H9 (cell line): Measurements from ENCODE around the gene RARB. TPM values are rescaled to one million over a fixed set of nuclear protein-coding genes. Genes with fewer than 3 reads are reported as not detected.

Experiments
- DNase-seq: peaks from one replicate; pipeline ENCODE4 v3.0.0-alpha.2; 2017
- H2AFZ ChIP-seq: one replicate; pipeline ENCODE4 v1.6.1; 2013; ENCODE audit warnings: mild to moderate bottlenecking, low read length, control low read depth, moderate library complexity
- H2AK5ac ChIP-seq: 2 replicates; pipeline ENCODE4 v1.6.1; 2013; ENCODE audit warnings: low read length, control low read depth, mixed read lengths; ENCODE audit not compliant: insufficient read length
- H2BK120ac ChIP-seq: one replicate; pipeline ENCODE4 v1.6.1; 2013; ENCODE audit warnings: low read depth, mild to moderate bottlenecking, low read length, control low read depth, inconsistent platforms; ENCODE audit not compliant: poor library complexity, severe bottlenecking
- H2BK12ac ChIP-seq: 2 replicates; pipeline ENCODE4 v1.6.1; 2013; ENCODE audit warnings: low read length, control low read depth, mixed read lengths, low read depth; ENCODE audit not compliant: insufficient read length
- H2BK15ac ChIP-seq: 2 replicates; pipeline ENCODE4 v1.6.1; 2013; ENCODE audit warnings: low read depth, low read length, control low read depth
- H2BK20ac ChIP-seq: one replicate; pipeline ENCODE4 v1.6.1; 2013; ENCODE audit warnings: low read depth, mild to moderate bottlenecking, low read length, control low read depth, inconsistent platforms; ENCODE audit not compliant: poor library complexity, severe bottlenecking
- H2BK5ac ChIP-seq: 2 replicates; pipeline ENCODE4 v1.6.1; 2013; ENCODE audit warnings: low read length, control low read depth, mixed read lengths; ENCODE audit not compliant: insufficient read length
- H3K14ac ChIP-seq: 2 replicates; pipeline ENCODE4 v1.6.1; 2013; ENCODE audit warnings: low read length, control low read depth; ENCODE audit not compliant: insufficient read depth
- H3K18ac ChIP-seq: 2 replicates; pipeline ENCODE4 v1.6.1; 2013; ENCODE audit warnings: low read depth, mild to moderate bottlenecking, mixed read lengths, low read length, control low read depth; ENCODE audit not compliant: insufficient read length
- H3K23ac ChIP-seq: 2 replicates; pipeline ENCODE4 v1.6.1; 2013; ENCODE audit warnings: low read length, control low read depth, mixed read lengths, low read depth; ENCODE audit not compliant: insufficient read length
- H3K23me2 ChIP-seq: 2 replicates; pipeline ENCODE4 v1.6.1; 2013; ENCODE audit warnings: low read depth, mild to moderate bottlenecking, mixed read lengths, low read length, control low read depth; ENCODE audit not compliant: insufficient read length, poor library complexity, severe bottlenecking
- H3K27ac ChIP-seq: 2 replicates; pipeline ENCODE4 v1.5.1; 2013; ENCODE audit warnings: low read length, control low read depth, mixed read lengths, low read depth; ENCODE audit not compliant: insufficient read length
- H3K27me3 ChIP-seq: 2 replicates; pipeline ENCODE4 v1.6.1; 2013; ENCODE audit warnings: low read length, control low read depth, inconsistent platforms; ENCODE audit not compliant: insufficient read depth
- H3K4ac ChIP-seq: 2 replicates; pipeline ENCODE4 v1.6.1; 2013; ENCODE audit warnings: low read depth, mild to moderate bottlenecking, control low read depth, inconsistent platforms, low read length, moderate library complexity
- H3K4me1 ChIP-seq: 2 replicates; pipeline ENCODE4 v1.6.1; 2013; ENCODE audit warnings: low read length, control low read depth, inconsistent platforms; ENCODE audit not compliant: insufficient read depth
- H3K4me2 ChIP-seq: 2 replicates; pipeline ENCODE4 v1.6.1; 2013; ENCODE audit warnings: low read length, control low read depth, mixed read lengths; ENCODE audit not compliant: insufficient read length, insufficient read depth
- H3K56ac ChIP-seq: 2 replicates; pipeline ENCODE4 v1.6.1; 2013; ENCODE audit warnings: low read depth, mild to moderate bottlenecking, mixed read lengths, low read length, control low read depth; ENCODE audit not compliant: insufficient read length
- H3K79me1 ChIP-seq: 2 replicates; pipeline ENCODE4 v1.6.1; 2013; ENCODE audit warnings: low read depth, mild to moderate bottlenecking, moderate library complexity, low read length, control low read depth, inconsistent platforms; ENCODE audit not compliant: insufficient read depth, poor library complexity, severe bottlenecking
- H3K79me2 ChIP-seq: 2 replicates; pipeline ENCODE4 v1.6.1; 2013; ENCODE audit warnings: low read length, control low read depth, inconsistent platforms; ENCODE audit not compliant: insufficient read depth
- H3K9ac ChIP-seq: 2 replicates; pipeline ENCODE4 v1.6.1; 2013; ENCODE audit warnings: low read length, control low read depth, mixed read lengths; ENCODE audit not compliant: insufficient read length; ENCODE audit errors: extremely low read depth
- H3K9me3 ChIP-seq: one replicate; pipeline ENCODE4 v1.6.1; 2013; ENCODE audit warnings: low read depth, low read length, inconsistent platforms; ENCODE audit not compliant: control insufficient read depth
- H3T11ph ChIP-seq: one replicate; pipeline ENCODE4 v1.6.1; 2013; ENCODE audit warnings: mild to moderate bottlenecking, low read length, control low read depth, inconsistent platforms
- H4K20me1 ChIP-seq: one replicate; pipeline ENCODE4 v1.6.1; 2013; ENCODE audit not compliant: control insufficient read depth, insufficient read length, insufficient read depth
- H4K5ac ChIP-seq: 2 replicates; pipeline ENCODE4 v1.6.1; 2013; ENCODE audit warnings: low read depth, mild to moderate bottlenecking, mixed read lengths, low read length, control low read depth; ENCODE audit not compliant: insufficient read length
- H4K8ac ChIP-seq: replicated peaks from 2 replicates; pipeline ENCODE4 v1.6.1; 2013; ENCODE audit warnings: low read length, control low read depth, mixed read lengths, low read depth; ENCODE audit not compliant: insufficient read length
- H4K91ac ChIP-seq: 2 replicates; pipeline ENCODE4 v1.6.1; 2013; ENCODE audit warnings: low read depth, mild to moderate bottlenecking, moderate library complexity, mixed read lengths, low read length, control low read depth; ENCODE audit not compliant: insufficient read length
- H3K27ac Mint-ChIP-seq, 3 experiments: 2 replicates in 2 of 3; 3 replicates in 1 of 3; pipeline ENCODE4 v1.8.0; 2020 to 2021; ENCODE audit warnings: mixed read lengths in 3 of 3, mild to moderate bottlenecking in 1 of 3, moderate library complexity in 1 of 3
- H3K27me3 Mint-ChIP-seq: 2 replicates; pipeline ENCODE4 v1.8.0; 2021; ENCODE audit warnings: low read depth, mild to moderate bottlenecking, moderate library complexity, mixed read lengths
- H3K36me3 Mint-ChIP-seq, 3 experiments: 2 replicates in 2 of 3; 3 replicates in 1 of 3; pipeline ENCODE4 v1.8.0; 2020 to 2021; ENCODE audit warnings: low read depth in 3 of 3, mixed read lengths in 3 of 3; ENCODE audit not compliant: insufficient read depth in 1 of 3
- H3K4me1 Mint-ChIP-seq, 2 experiments: 2 replicates each; pipeline ENCODE4 v1.8.0; 2020; ENCODE audit warnings: mixed read lengths in 2 of 2
- H3K4me3 Mint-ChIP-seq, 2 experiments: 2 replicates in 1 of 2; 3 replicates in 1 of 2; pipeline ENCODE4 v1.8.0; 2020 to 2021; ENCODE audit warnings: mild to moderate bottlenecking in 2 of 2, mixed read lengths in 2 of 2, moderate library complexity in 1 of 2
- H3K9me3 Mint-ChIP-seq, 2 experiments: 2 replicates in 1 of 2; 3 replicates in 1 of 2; pipeline ENCODE4 v1.8.0; 2020; ENCODE audit warnings: mild to moderate bottlenecking in 2 of 2, mixed read lengths in 2 of 2, moderate library complexity in 1 of 2
- WGBS: extraction: QIAGEN DNeasy Blood & Tissue Kit; methylation state at CpG from one replicate; pipeline ENCODE4 v1.1.7; 2013; ENCODE audit warnings: missing lambda C conversion rate, low lambda C conversion rate, mixed read lengths; ENCODE audit not compliant: insufficient read length; ENCODE audit errors: extremely low coverage; 5-methylcytosine and 5-hydroxymethylcytosine counted together
- total RNA-seq: library from RNA; stranded (reverse); gene quantifications from 2 replicates; pipeline ENCODE4 v1.2.1, GENCODE V29; 2021
- TF ChIP-seq, protein P1 (sequence below): fragments of 200-600 bp; sonication (generic); conservative IDR thresholded peaks from 3 replicates; pipeline ENCODE4 v1.8.0; 2021; ENCODE audit warnings: antibody characterized with exemption, mild to moderate bottlenecking

RARB gene
- total RNA-seq, 1 experiment from 2014 or later = 0.22 TPM

- peaks cover 49 to 54% of the 10 kb centered on the region in 2 experiments for H3K4me1 Mint-ChIP-seq
- no peak for DNase-seq
- H2AK5ac ChIP-seq = no peak overlapping the region
- H2BK15ac ChIP-seq = no peak overlapping the region
- H3T11ph ChIP-seq = no peak overlapping the region
- H2BK5ac ChIP-seq = no peak overlapping the region
- no peak overlapping the region for H3K56ac ChIP-seq
- H3K27ac ChIP-seq = no peak overlapping the region
- H3K23me2 ChIP-seq = peaks cover 12% of the 10 kb centered on the region
- no peaks in the 10 kb centered on the region; the same call in 1 of the 2 replicates for H3K4me1 ChIP-seq
- no peak overlapping the region for H3K14ac ChIP-seq
- no peaks in the 10 kb centered on the region for H3K79me2 ChIP-seq
- no peak overlapping the region for H4K8ac ChIP-seq
- no peaks in the 10 kb centered on the region for H3K79me1 ChIP-seq
- H3K4me3 Mint-ChIP-seq = no peak overlapping the region
- no peak overlapping the region for H3K4ac ChIP-seq
- TF ChIP-seq, protein P1, sequence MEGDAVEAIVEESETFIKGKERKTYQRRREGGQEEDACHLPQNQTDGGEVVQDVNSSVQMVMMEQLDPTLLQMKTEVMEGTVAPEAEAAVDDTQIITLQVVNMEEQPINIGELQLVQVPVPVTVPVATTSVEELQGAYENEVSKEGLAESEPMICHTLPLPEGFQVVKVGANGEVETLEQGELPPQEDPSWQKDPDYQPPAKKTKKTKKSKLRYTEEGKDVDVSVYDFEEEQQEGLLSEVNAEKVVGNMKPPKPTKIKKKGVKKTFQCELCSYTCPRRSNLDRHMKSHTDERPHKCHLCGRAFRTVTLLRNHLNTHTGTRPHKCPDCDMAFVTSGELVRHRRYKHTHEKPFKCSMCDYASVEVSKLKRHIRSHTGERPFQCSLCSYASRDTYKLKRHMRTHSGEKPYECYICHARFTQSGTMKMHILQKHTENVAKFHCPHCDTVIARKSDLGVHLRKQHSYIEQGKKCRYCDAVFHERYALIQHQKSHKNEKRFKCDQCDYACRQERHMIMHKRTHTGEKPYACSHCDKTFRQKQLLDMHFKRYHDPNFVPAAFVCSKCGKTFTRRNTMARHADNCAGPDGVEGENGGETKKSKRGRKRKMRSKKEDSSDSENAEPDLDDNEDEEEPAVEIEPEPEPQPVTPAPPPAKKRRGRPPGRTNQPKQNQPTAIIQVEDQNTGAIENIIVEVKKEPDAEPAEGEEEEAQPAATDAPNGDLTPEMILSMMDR = no peak
- no peak overlapping the region for H4K5ac ChIP-seq
- H4K91ac ChIP-seq = no peak overlapping the region
- peaks cover 25% of the 10 kb centered on the region for H3K27me3 Mint-ChIP-seq
- no peak overlapping the region for H3K4me2 ChIP-seq
- H2BK12ac ChIP-seq = no peak overlapping the region
- H3K9me3 Mint-ChIP-seq = no peaks in the 10 kb centered on the region; a peak in 1 of 5 replicates
- no peaks in the 10 kb centered on the region; the same call in 1 of the 2 replicates for H3K27me3 ChIP-seq
- H3K9ac ChIP-seq = no peak overlapping the region
- no peak overlapping the region for H3K18ac ChIP-seq
- no peak overlapping the region for H2BK120ac ChIP-seq
- no peaks in the 10 kb centered on the region for H3K9me3 ChIP-seq
- H3K27ac Mint-ChIP-seq = no peak overlapping the region
- no peaks in the 10 kb centered on the region for H3K36me3 Mint-ChIP-seq
- no peaks in the 10 kb centered on the region for H4K20me1 ChIP-seq
- H2AFZ ChIP-seq = no peak overlapping the region
- no CpG with 5 or more reads among the region's 6 CpGs for WGBS
- no peak overlapping the region for H2BK20ac ChIP-seq
- H3K23ac ChIP-seq = no peak overlapping the region
These were observed 3.1 kb downstream of the RARB start for GRCh38 chr3:25430935-25431770.
